Measurements from ENCODE around the gene WDR88. TPM values are rescaled to one million over a fixed set of nuclear protein-coding genes. Genes with fewer than 3 reads are reported as not detected.

WDR88 gene
- total and polyA plus RNA-seq, 2 of the 4 experiments (the other 2 are of a cell fraction), result not detected

DNA sequence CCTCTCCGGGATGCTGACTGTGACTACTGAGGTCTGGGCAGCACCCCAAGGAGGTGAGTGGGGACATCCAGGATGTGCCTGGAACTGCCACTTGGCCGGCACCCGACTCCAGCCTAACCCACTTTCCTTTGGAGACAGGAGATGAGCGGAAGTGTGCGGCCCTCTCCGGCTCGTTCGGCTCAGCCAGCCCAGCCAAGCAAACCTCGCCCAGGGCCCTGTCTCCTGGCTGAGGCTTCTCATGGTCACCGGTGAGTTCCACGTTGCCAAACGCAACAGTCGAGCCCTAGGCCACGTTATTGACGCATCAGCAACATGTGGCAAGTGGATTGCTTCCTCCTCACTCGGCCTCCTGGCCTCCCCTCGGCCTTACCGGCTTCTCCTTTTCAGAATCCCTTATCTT is 88.2 kb downstream of the WDR88 start:
- H2AFZ ChIP-seq (replicated peaks; ENCODE audit: low read length, poor library complexity), result no peak overlapping the region
- dilution Hi-C loops (cut with HindIII; ENCODE audit: low sequenced_read_pairs, unreplicated experiment), result no loop called here
- intact Hi-C loops (cut with micrococcal nuclease), result no loop called here
- H4K91ac ChIP-seq (ENCODE audit: insufficient read depth, low read depth, low read length), result no peak overlapping the region
- H3K4me1 ChIP-seq (ENCODE audit: control insufficient read depth, insufficient read depth, low read length), result no peaks in the 10 kb centered on the region
- no peak overlapping the region for H3K23ac ChIP-seq (ENCODE audit: low read depth, low read length)
- peaks cover 46% of the 10 kb centered on the region for H3K27me3 ChIP-seq (ENCODE audit: control insufficient read depth, insufficient read depth, low read length)
- in situ Hi-C loops (cut with MboI; ENCODE audit: low sequenced_read_pairs), result no loop called here
- 79% methylated on average over 13 of the region's 18 CpGs; no CpG with 5 or more reads in 1 of the 2 experiments for WGBS, 2 experiments (ENCODE audit: extremely low coverage in 2 of 2, insufficient read length in 1 of 2)
- no peak overlapping the region for H2BK5ac ChIP-seq (ENCODE audit: low read depth, low read length, poor library complexity, severe bottlenecking)
- H3K4me2 ChIP-seq (ENCODE audit: low read depth, low read length), result no peak overlapping the region
- DNase-seq, result no peak
- H3K14ac ChIP-seq (replicated peaks; ENCODE audit: low read depth, low read length), result no peak overlapping the region
- no peak overlapping the region for H3K27ac ChIP-seq (ENCODE audit: insufficient read depth, low read length)
- BruUV-seq (replicated peaks), result no TSS peak
- POLR2A ChIA-PET (ENCODE audit: unreplicated experiment), result no interaction called here
- H2AK9ac ChIP-seq (replicated peaks; ENCODE audit: low read depth, low read length, poor library complexity), result no peak overlapping the region
- H4K5ac ChIP-seq (ENCODE audit: low read depth, low read length), result no peak overlapping the region
- no peak for ATAC-seq (ENCODE audit: low read depth)
- CTCF ChIA-PET, result no interaction called here
- H4K20me1 ChIP-seq (ENCODE audit: insufficient read depth, low read length), result no peaks in the 10 kb centered on the region; the same call in 1 of the 2 replicates
- H4K8ac ChIP-seq (ENCODE audit: low read depth in 2 of 2, low read length in 2 of 2), result no peak overlapping the region
- H3K36me3 ChIP-seq (ENCODE audit: control insufficient read depth, insufficient read depth, low read length), result no peaks in the 10 kb centered on the region
- no peaks in the 10 kb centered on the region for H3K9me1 ChIP-seq (ENCODE audit: insufficient read depth, low read length)
- no peaks in the 10 kb centered on the region; the same call in 1 of the 2 replicates for H3K9me3 ChIP-seq (ENCODE audit: control insufficient read depth, insufficient read depth, low read length)
- no peak overlapping the region for H2AK5ac ChIP-seq (ENCODE audit: low read depth, low read length)
- no peak overlapping the region for H3K56ac ChIP-seq (ENCODE audit: extremely low read depth, insufficient read depth, low read length)
- H3K18ac ChIP-seq (ENCODE audit: low read depth, low read length), result no peak overlapping the region
- H3K4me3 ChIP-seq (ENCODE audit: insufficient read depth, low read depth, low read length), result no peak overlapping the region
- H3K79me1 ChIP-seq (ENCODE audit: low read depth in 1 of 2, low read length in 2 of 2), result no peaks in the 10 kb centered on the region
- H2BK20ac ChIP-seq (ENCODE audit: low read depth, low read length), result no peak overlapping the region
- H2BK120ac ChIP-seq (ENCODE audit: low read depth, low read length), result no peak overlapping the region
- H3K9ac ChIP-seq (ENCODE audit: low read depth, low read length), result no peak overlapping the region
- no peak overlapping the region for H2BK15ac ChIP-seq (ENCODE audit: low read depth, low read length)
- H3K4ac ChIP-seq (ENCODE audit: low read depth, low read length), result no peak overlapping the region
- no peak for TF ChIP-seq POLR2A (IDR thresholded peaks at IDR 0.05; ENCODE audit: low read depth, low read length)

Data from IMR-90 (cell line).